ENCODE measurements around the gene GGT5. TPM values are rescaled to one million over a fixed set of nuclear protein-coding genes. Genes with fewer than 3 reads are reported as not detected.

GGT5 gene
- total RNA-seq, 1 experiment from 2014 or later = 0.20 TPM

DNA sequence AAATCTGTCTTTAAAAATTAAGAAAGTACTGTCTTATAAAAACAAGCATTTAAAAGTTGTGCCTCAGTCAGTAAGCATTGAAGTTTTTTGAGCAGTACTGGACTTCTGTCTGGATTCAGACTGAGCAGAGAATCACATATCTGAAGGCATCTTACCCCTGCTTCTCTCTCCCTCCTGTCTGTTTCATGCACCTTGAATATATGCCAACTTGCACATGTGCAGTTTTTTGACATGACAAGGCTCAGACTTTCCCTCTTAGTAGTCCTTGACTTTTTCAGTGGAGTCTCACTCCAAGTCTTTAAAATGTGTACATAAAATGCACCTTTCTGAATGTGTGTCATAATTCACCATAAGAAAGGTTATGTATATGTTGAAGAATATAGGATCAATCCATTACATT lies 45.6 kb upstream of the GGT5 start:
- H3K27ac Mint-ChIP-seq = no peak overlapping the region
- ChIA-PET CTCF (no interaction called here), POLR2A (no interaction called here)
- peaks cover 33% of the 10 kb centered on the region for H3K4me1 Mint-ChIP-seq
- DNase-seq (ENCODE audit: low spot score) (no peak), ATAC-seq (no peak)
- TF ChIP-seq, protein P1, sequence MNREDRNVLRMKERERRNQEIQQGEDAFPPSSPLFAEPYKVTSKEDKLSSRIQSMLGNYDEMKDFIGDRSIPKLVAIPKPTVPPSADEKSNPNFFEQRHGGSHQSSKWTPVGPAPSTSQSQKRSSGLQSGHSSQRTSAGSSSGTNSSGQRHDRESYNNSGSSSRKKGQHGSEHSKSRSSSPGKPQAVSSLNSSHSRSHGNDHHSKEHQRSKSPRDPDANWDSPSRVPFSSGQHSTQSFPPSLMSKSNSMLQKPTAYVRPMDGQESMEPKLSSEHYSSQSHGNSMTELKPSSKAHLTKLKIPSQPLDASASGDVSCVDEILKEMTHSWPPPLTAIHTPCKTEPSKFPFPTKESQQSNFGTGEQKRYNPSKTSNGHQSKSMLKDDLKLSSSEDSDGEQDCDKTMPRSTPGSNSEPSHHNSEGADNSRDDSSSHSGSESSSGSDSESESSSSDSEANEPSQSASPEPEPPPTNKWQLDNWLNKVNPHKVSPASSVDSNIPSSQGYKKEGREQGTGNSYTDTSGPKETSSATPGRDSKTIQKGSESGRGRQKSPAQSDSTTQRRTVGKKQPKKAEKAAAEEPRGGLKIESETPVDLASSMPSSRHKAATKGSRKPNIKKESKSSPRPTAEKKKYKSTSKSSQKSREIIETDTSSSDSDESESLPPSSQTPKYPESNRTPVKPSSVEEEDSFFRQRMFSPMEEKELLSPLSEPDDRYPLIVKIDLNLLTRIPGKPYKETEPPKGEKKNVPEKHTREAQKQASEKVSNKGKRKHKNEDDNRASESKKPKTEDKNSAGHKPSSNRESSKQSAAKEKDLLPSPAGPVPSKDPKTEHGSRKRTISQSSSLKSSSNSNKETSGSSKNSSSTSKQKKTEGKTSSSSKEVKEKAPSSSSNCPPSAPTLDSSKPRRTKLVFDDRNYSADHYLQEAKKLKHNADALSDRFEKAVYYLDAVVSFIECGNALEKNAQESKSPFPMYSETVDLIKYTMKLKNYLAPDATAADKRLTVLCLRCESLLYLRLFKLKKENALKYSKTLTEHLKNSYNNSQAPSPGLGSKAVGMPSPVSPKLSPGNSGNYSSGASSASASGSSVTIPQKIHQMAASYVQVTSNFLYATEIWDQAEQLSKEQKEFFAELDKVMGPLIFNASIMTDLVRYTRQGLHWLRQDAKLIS (CRISPR knock-in tag; IDR thresholded peaks at IDR 0.05; ENCODE audit: borderline replicate concordance) = no peak
- no peak for TF ChIP-seq CREM (CRISPR knock-in tag; IDR thresholded peaks at IDR 0.05)
- no peak for TF ChIP-seq TEAD4 (CRISPR knock-in tag; IDR thresholded peaks at IDR 0.05)
- no peak for TF ChIP-seq SMAD3 (CRISPR knock-in tag; IDR thresholded peaks at IDR 0.05; ENCODE audit: borderline replicate concordance)
- no peak for TF ChIP-seq ZNF396 (CRISPR knock-in tag; IDR thresholded peaks at IDR 0.05; ENCODE audit: borderline replicate concordance)
- TF ChIP-seq JAZF1 (CRISPR knock-in tag; IDR thresholded peaks at IDR 0.05) = no peak
- TF ChIP-seq, protein P2, sequence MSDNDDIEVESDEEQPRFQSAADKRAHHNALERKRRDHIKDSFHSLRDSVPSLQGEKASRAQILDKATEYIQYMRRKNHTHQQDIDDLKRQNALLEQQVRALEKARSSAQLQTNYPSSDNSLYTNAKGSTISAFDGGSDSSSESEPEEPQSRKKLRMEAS (CRISPR knock-in tag; IDR thresholded peaks at IDR 0.05) = no peak
- TF ChIP-seq ZNF425 (CRISPR knock-in tag; conservative IDR thresholded peaks at IDR 0.05) = no peak
- TF ChIP-seq ZNF671 (CRISPR knock-in tag; IDR thresholded peaks at IDR 0.05) = no peak
- no peak for TF ChIP-seq ATF6 (CRISPR knock-in tag; IDR thresholded peaks at IDR 0.05)
- no peak for TF ChIP-seq KAT7 (CRISPR knock-in tag; IDR thresholded peaks at IDR 0.05; ENCODE audit: borderline replicate concordance)
- TF ChIP-seq FOXJ3 (CRISPR knock-in tag; IDR thresholded peaks at IDR 0.05; ENCODE audit: borderline replicate concordance) = no peak
- TF ChIP-seq ESRRA (CRISPR knock-in tag; IDR thresholded peaks at IDR 0.05; ENCODE audit: borderline replicate concordance) = no peak
- TF ChIP-seq FOXP1 (CRISPR knock-in tag; IDR thresholded peaks at IDR 0.05; ENCODE audit: borderline replicate concordance) = no peak
- H3K36me3 Mint-ChIP-seq = no peaks in the 10 kb centered on the region
- no peak overlapping the region for H3K4me3 Mint-ChIP-seq
- H3K9me3 Mint-ChIP-seq = no peaks in the 10 kb centered on the region
- H3K27me3 Mint-ChIP-seq (ENCODE audit: low read depth) = no peaks in the 10 kb centered on the region

DNA sequence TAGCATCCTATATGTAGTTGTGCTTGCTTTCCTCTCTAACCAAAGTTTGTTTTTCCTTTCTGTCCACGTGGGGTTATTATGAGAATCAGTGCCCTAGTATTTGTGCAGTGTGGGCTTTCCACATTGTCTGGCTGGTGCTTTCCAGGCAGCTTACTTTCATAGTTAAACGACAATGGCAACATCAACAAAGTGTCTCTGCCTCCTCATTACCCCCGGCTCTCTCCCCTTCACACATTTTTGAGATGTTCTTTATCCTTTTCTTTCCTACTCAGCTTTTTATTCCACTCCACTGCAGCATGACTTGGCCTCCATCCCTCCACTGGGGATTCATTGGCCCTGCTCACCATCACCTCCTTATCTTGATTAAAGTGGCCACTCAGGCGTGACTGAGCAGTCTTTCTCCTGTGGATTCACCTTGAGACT lies 44.9 kb upstream of the GGT5 start:
- POLR2A ChIA-PET = no interaction called here
- Mint-ChIP-seq H3K4me1 (peaks cover 38% of the 10 kb centered on the region), H3K27me3 (ENCODE audit: low read depth) (no peaks in the 10 kb centered on the region), H3K9me3 (no peaks in the 10 kb centered on the region), H3K36me3 (no peaks in the 10 kb centered on the region), H3K27ac (peak overlapping the region; percentile 78), H3K4me3 (no peak overlapping the region)
- CTCF ChIA-PET = interaction anchor here (0.5 kb wide), 1 partner anchor 111 kb away, joined by 3 read pairs; no protein-coding TSS in a partner anchor
- no peak for DNase-seq (ENCODE audit: low spot score)
- TF ChIP-seq PRRX2 (CRISPR knock-in tag; IDR thresholded peaks at IDR 0.05) = no peak
- TF ChIP-seq, protein P2 (CRISPR knock-in tag; IDR thresholded peaks at IDR 0.05) = no peak
- TF ChIP-seq ZNF232 (CRISPR knock-in tag; IDR thresholded peaks at IDR 0.05) = no peak
- TF ChIP-seq PREB (CRISPR knock-in tag; IDR thresholded peaks at IDR 0.05; ENCODE audit: borderline replicate concordance) = no peak
- no peak for TF ChIP-seq TCF7 (CRISPR knock-in tag; IDR thresholded peaks at IDR 0.05; ENCODE audit: low read depth)
- TF ChIP-seq ATF3 (CRISPR knock-in tag; conservative IDR thresholded peaks at IDR 0.05) = no peak
- TF ChIP-seq MXD4 (CRISPR knock-in tag; IDR thresholded peaks at IDR 0.05; ENCODE audit: borderline replicate concordance) = no peak
- TF ChIP-seq JAZF1 (CRISPR knock-in tag; IDR thresholded peaks at IDR 0.05) = no peak
- ATAC-seq = no peak

Data from WTC11 (cell line).